SU-DHL-6 (cell line): ENCODE measurements around the gene ATRN.

Experiments used
- H2AFZ ChIP-seq: fragments of 200-600 bp; sonication (generic); 2 replicates; pipeline ENCODE4 v1.6.1; 2014; ENCODE audit warnings: low read depth, mild to moderate bottlenecking, moderate library complexity, mixed read lengths, antibody characterized with exemption, low read length; ENCODE audit not compliant: severe bottlenecking
- H3F3A ChIP-seq: fragments of 200-600 bp; shearing (Covaris generic); 2 replicates; pipeline ENCODE4 v1.6.0; 2016; ENCODE audit warnings: antibody characterized with exemption, mild to moderate bottlenecking; ENCODE audit not compliant: insufficient read depth
- H3K27ac ChIP-seq: fragments of 200-600 bp; sonication (generic); 2 replicates; pipeline ENCODE4 v1.5.1; 2016; ENCODE audit warnings: low read depth, mild to moderate bottlenecking, low read length, moderate library complexity, mixed read lengths
- H3K27me3 ChIP-seq: fragments of 200-600 bp; sonication (generic), shearing (Covaris generic); 2 replicates; pipeline ENCODE4 v1.6.0; 2014; ENCODE audit warnings: mild to moderate bottlenecking, low read length
- H3K36me3 ChIP-seq: fragments of 200-600 bp; sonication (generic); 2 replicates; pipeline ENCODE4 v1.6.1; 2014; ENCODE audit warnings: mild to moderate bottlenecking, low read length, mixed read lengths
- H3K4me2 ChIP-seq: fragments of 300-600, 200-600 bp; shearing (Covaris generic), sonication (generic); 2 replicates; pipeline ENCODE4 v1.6.0; 2014; ENCODE audit warnings: low read length, low read depth, mild to moderate bottlenecking; ENCODE audit not compliant: poor library complexity, severe bottlenecking
- H3K4me3 ChIP-seq: fragments of 200-600 bp; sonication (generic); 2 replicates; pipeline ENCODE4 v1.5.1; 2014; ENCODE audit warnings: antibody characterized with exemption, low read length, mild to moderate bottlenecking, mixed read lengths; ENCODE audit not compliant: insufficient read depth, poor library complexity, severe bottlenecking
- H3K79me2 ChIP-seq: fragments of 200-600 bp; sonication (generic); 2 replicates; pipeline ENCODE4 v1.6.1; 2014; ENCODE audit warnings: mild to moderate bottlenecking, low read length, moderate library complexity; ENCODE audit not compliant: insufficient read depth
- H3K9ac ChIP-seq: fragments of 200-600 bp; sonication (generic); 2 replicates; pipeline ENCODE4 v1.7.0; 2014; ENCODE audit warnings: mild to moderate bottlenecking, low read length
- H3K9me2 ChIP-seq: fragments of 200-600 bp; sonication (generic); replicated peaks from 2 replicates; pipeline ENCODE4 v1.6.1; 2014; ENCODE audit warnings: low read length; ENCODE audit not compliant: insufficient read depth
- H3K9me3 ChIP-seq: fragments of 200-600 bp; sonication (generic); 2 replicates; pipeline ENCODE4 v1.6.1; 2014; ENCODE audit warnings: low read length, mixed read lengths; ENCODE audit not compliant: insufficient read depth
- H4K20me1 ChIP-seq: fragments of 200-600 bp; sonication (generic); 2 replicates; pipeline ENCODE4 v1.6.1; 2014; ENCODE audit warnings: low read depth, mild to moderate bottlenecking, antibody characterized with exemption, low read length, moderate library complexity, mixed read lengths
- CTCF ChIP-seq: fragments of 200-600 bp; sonication (generic); IDR thresholded peaks from one replicate; pipeline ENCODE4 v1.5.1; 2017; ENCODE audit warnings: antibody characterized with exemption, mild to moderate bottlenecking, low read length, moderate library complexity; ENCODE audit not compliant: insufficient read depth, poor library complexity, severe bottlenecking
- EZH2phosphoT487 ChIP-seq: fragments of 200-600 bp; sonication (generic), shearing (Covaris generic); conservative IDR thresholded peaks from 2 replicates; pipeline ENCODE4 v1.6.1; 2018; ENCODE audit warnings: mild to moderate bottlenecking, antibody characterized with exemption, low read length, moderate library complexity, mixed read lengths

ATRN gene

GRCh38 chr20:3651204-3651962 is 180.6 kb downstream of the ATRN start:
- TF ChIP-seq CTCF (no peak), EZH2phosphoT487 (no peak)
- Histone ChIP-seq H3K79me2 (no peaks in the 10 kb centered on the region), H3K9me2 (no peaks in the 10 kb centered on the region), H3F3A (no peaks in the 10 kb centered on the region), H3K9ac (no peak overlapping the region), H3K36me3 (no peaks in the 10 kb centered on the region), H3K27ac (no peak overlapping the region), H3K9me3 (no peaks in the 10 kb centered on the region), H2AFZ (no peak overlapping the region), H3K4me2 (no peak overlapping the region), H3K4me3 (no peak overlapping the region), H3K27me3 (no peaks in the 10 kb centered on the region), H4K20me1 (no peaks in the 10 kb centered on the region)

GRCh38 chr20:3652221-3652620 is 181.4 kb downstream of the ATRN start:
- Histone ChIP-seq H3K36me3 (no peaks in the 10 kb centered on the region), H3K4me2 (no peak overlapping the region), H3K9me3 (no peaks in the 10 kb centered on the region), H3K27ac (no peak overlapping the region), H4K20me1 (no peaks in the 10 kb centered on the region), H3K9ac (no peak overlapping the region), H3K27me3 (no peaks in the 10 kb centered on the region), H3K4me3 (no peak overlapping the region), H3K9me2 (no peaks in the 10 kb centered on the region), H3K79me2 (no peaks in the 10 kb centered on the region), H3F3A (no peaks in the 10 kb centered on the region), H2AFZ (no peak overlapping the region)
- TF ChIP-seq EZH2phosphoT487 (no peak), CTCF (no peak)

GRCh38 chr20:3652676-3653596 is 182.1 kb downstream of the ATRN start:
- Histone ChIP-seq H2AFZ (no peak overlapping the region), H3K27me3 (no peaks in the 10 kb centered on the region), H3K36me3 (no peaks in the 10 kb centered on the region), H3F3A (no peaks in the 10 kb centered on the region), H3K9me2 (no peaks in the 10 kb centered on the region), H3K4me2 (no peak overlapping the region), H3K27ac (no peak overlapping the region), H3K4me3 (no peak overlapping the region), H4K20me1 (no peaks in the 10 kb centered on the region), H3K9me3 (no peaks in the 10 kb centered on the region), H3K79me2 (no peaks in the 10 kb centered on the region), H3K9ac (no peak overlapping the region)
- no peak for TF ChIP-seq CTCF
- TF ChIP-seq EZH2phosphoT487: no peak
